NCI-H1092 treated with DMSO at 0.1 percent for 48 hours (cell line): ENCODE results near the gene ZNRF1.

Source experiments
- DNase-seq: peaks from one replicate; lab custom pipeline; 2025; lab: John Stamatoyannopoulos, UW

The ZNRF1 gene

GRCh38 chr16:75027520-75028300 lies 28.9 kb downstream of the ZNRF1 start:
- no peak for DNase-seq

- no peak for DNase-seq
These were observed 29.8 kb downstream of the ZNRF1 start for GRCh38 chr16:75028544-75029135.

GRCh38 chr16:75029854-75030253 lies 31.0 kb downstream of the ZNRF1 start:
- no peak for DNase-seq

- no peak for DNase-seq
These were observed 33.8 kb downstream of the ZNRF1 start for GRCh38 chr16:75032655-75033054.

- DNase-seq: no peak
These were observed 36.7 kb downstream of the ZNRF1 start for GRCh38 chr16:75035410-75035968.

GRCh38 chr16:75038036-75038858 lies 39.4 kb downstream of the ZNRF1 start:
- no peak for DNase-seq

GRCh38 chr16:75039941-75040340 lies 41.1 kb downstream of the ZNRF1 start:
- DNase-seq: no peak

- peak; percentile 35 for DNase-seq
These were observed 43.8 kb downstream of the ZNRF1 start for GRCh38 chr16:75042426-75043174.

- peak; percentile 39 for DNase-seq
These were observed 44.5 kb downstream of the ZNRF1 start for GRCh38 chr16:75043175-75043895.

- DNase-seq: peak; percentile 12
These were observed 46.1 kb downstream of the ZNRF1 start for GRCh38 chr16:75044800-75045361.

GRCh38 chr16:75045424-75045823 lies 46.6 kb downstream of the ZNRF1 start:
- DNase-seq: no peak

GRCh38 chr16:75048054-75048453 lies 49.2 kb downstream of the ZNRF1 start:
- DNase-seq: no peak

- no peak for DNase-seq
These were observed 49.7 kb downstream of the ZNRF1 start for GRCh38 chr16:75048530-75048929.

GRCh38 chr16:75052481-75053202 lies 53.8 kb downstream of the ZNRF1 start:
- no peak for DNase-seq

GRCh38 chr16:75053791-75054555 lies 55.1 kb downstream of the ZNRF1 start:
- DNase-seq: peak; percentile 73

GRCh38 chr16:75054556-75054947 lies 55.7 kb downstream of the ZNRF1 start:
- DNase-seq: no peak

GRCh38 chr16:75058806-75059205 lies 60.0 kb downstream of the ZNRF1 start:
- DNase-seq: no peak

- no peak for DNase-seq
These were observed 60.6 kb downstream of the ZNRF1 start for GRCh38 chr16:75059411-75059810.

GRCh38 chr16:75060723-75061122 lies 61.9 kb downstream of the ZNRF1 start:
- DNase-seq: no peak
